Hepatocyte (in vitro differentiated cells): ENCODE data around the gene TBXAS1.

ENCODE experiments used
- CTCF ChIP-seq: fragments of 200-600 bp; sonication (generic); IDR thresholded peaks from 2 replicates; pipeline ENCODE4 v1.5.1; 2016; ENCODE audit warnings: antibody characterized with exemption, mild to moderate bottlenecking; ENCODE audit not compliant: poor library complexity
- EZH2 ChIP-seq: fragments of 200-600 bp; sonication (generic); IDR thresholded peaks from 2 replicates; pipeline ENCODE4 v1.6.1; 2016; ENCODE audit warnings: antibody characterized with exemption, mild to moderate bottlenecking, borderline replicate concordance
- EZH2phosphoT487 ChIP-seq: fragments of 200-600 bp; sonication (generic); IDR thresholded peaks from one replicate; pipeline ENCODE4 v1.6.1; 2018; ENCODE audit warnings: antibody characterized with exemption, mild to moderate bottlenecking, low read depth, moderate library complexity; ENCODE audit not compliant: unreplicated experiment, severe bottlenecking

- TF ChIP-seq EZH2 (no peak), CTCF (no peak), EZH2phosphoT487 (no peak)
These were observed 188.0 kb downstream of the TBXAS1 start for GRCh38 chr7:140017034-140017433.
